H1 (cell line): ENCODE results near the gene HDLBP. TPM values are rescaled to one million over a fixed set of nuclear protein-coding genes. Genes with fewer than 3 reads are reported as not detected.

Experiments used
- CTCF ChIA-PET: fragments of 300-600 bp; sonication (Branson Sonifier 250); formaldehyde crosslinking; loops from one replicate; lab custom pipeline; 2021; ENCODE audit not compliant: partially characterized antibody; lab: Charles Lee
- POLR2A ChIA-PET: fragments of 300-600 bp; sonication (Branson Sonifier 250); formaldehyde crosslinking; loops from one replicate; lab custom pipeline; 2021; ENCODE audit warnings: inconsistent platforms; ENCODE audit not compliant: partially characterized antibody; lab: Charles Lee
- DNase-seq, 2 experiments: peaks; one replicate each; pipeline versions ENCODE4 v3.0.0 to v3.0.0-alpha.2; 2010 to 2022; ENCODE audit warnings: low spot score in 2 of 2, low read depth in 1 of 2, mixed read lengths in 1 of 2
- FAIRE-seq: peaks from 2 replicates; lab custom pipeline; 2011; peaks lifted over from hg19 to GRCh38; lab: Jason Lieb, UNC
- H2AFZ ChIP-seq: 2 replicates; pipeline ENCODE4 v1.8.1; 2012; ENCODE audit warnings: low read length, inconsistent platforms
- H2AK5ac ChIP-seq: 2 replicates; pipeline ENCODE4 v1.6.1; 2013; ENCODE audit warnings: low read depth, low read length
- H2BK120ac ChIP-seq: replicated peaks from 2 replicates; pipeline ENCODE3; 2013; ENCODE audit warnings: low read depth, low read length, inconsistent platforms
- H2BK12ac ChIP-seq: 2 replicates; pipeline ENCODE4 v1.6.1; 2013; ENCODE audit warnings: low read depth, low read length
- H2BK15ac ChIP-seq: 2 replicates; pipeline ENCODE4 v1.6.1; 2013; ENCODE audit warnings: low read length
- H2BK20ac ChIP-seq: 2 replicates; pipeline ENCODE4 v1.6.1; 2013; ENCODE audit warnings: low read length
- H2BK5ac ChIP-seq: 2 replicates; pipeline ENCODE4 v1.6.1; 2013; ENCODE audit warnings: low read depth, low read length
- H3K14ac ChIP-seq: 2 replicates; pipeline ENCODE4 v1.6.1; 2013; ENCODE audit warnings: inconsistent platforms; ENCODE audit not compliant: insufficient read length
- H3K18ac ChIP-seq: 2 replicates; pipeline ENCODE4 v1.6.1; 2013; ENCODE audit warnings: low read length; ENCODE audit errors: extremely low read depth
- H3K23ac ChIP-seq: 2 replicates; pipeline ENCODE4 v1.6.1; 2013; ENCODE audit warnings: inconsistent platforms; ENCODE audit not compliant: insufficient read length
- H3K23me2 ChIP-seq: 2 replicates; pipeline ENCODE4 v1.6.1; 2013; ENCODE audit warnings: low read depth, low read length
- H3K27ac ChIP-seq: 2 replicates; pipeline ENCODE4 v1.6.1; 2011; ENCODE audit warnings: low read depth, low read length, inconsistent platforms
- H3K27me3 ChIP-seq, 4 experiments: replicated peaks in 1 of 4; 1 replicate in 1 of 4; 2 replicates in 3 of 4; pipeline versions ENCODE4 v1.6.1 to v1.8.1; 2011 to 2013; ENCODE audit warnings: low read length in 3 of 4, mild to moderate bottlenecking in 3 of 4, inconsistent platforms in 2 of 4, mixed read lengths in 2 of 4, moderate library complexity in 1 of 4; ENCODE audit not compliant: control insufficient read depth in 3 of 4, insufficient read depth in 3 of 4; ENCODE audit errors: extremely low read depth in 1 of 4
- H3K36me3 ChIP-seq, 4 experiments: 2 replicates each; pipeline versions ENCODE4 v1.6.1 to v1.8.1; 2011 to 2013; ENCODE audit warnings: mild to moderate bottlenecking in 4 of 4, low read length in 3 of 4, moderate library complexity in 2 of 4, control low read depth in 1 of 4, inconsistent platforms in 1 of 4; ENCODE audit not compliant: insufficient read depth in 4 of 4, control insufficient read depth in 2 of 4
- H3K4ac ChIP-seq: replicated peaks from 2 replicates; pipeline ENCODE3; 2013; ENCODE audit warnings: low read length, low read depth, mixed read lengths, inconsistent platforms; ENCODE audit not compliant: insufficient read length
- H3K4me1 ChIP-seq, 4 experiments: replicated peaks in 1 of 4; 1 replicate in 1 of 4; 2 replicates in 3 of 4; pipeline versions ENCODE4 v1.6.1 to v1.8.1; 2011 to 2013; ENCODE audit warnings: low read length in 3 of 4, inconsistent platforms in 2 of 4, mixed read lengths in 1 of 4; ENCODE audit not compliant: insufficient read depth in 4 of 4, control insufficient read depth in 3 of 4
- H3K4me2 ChIP-seq, 2 experiments: 2 replicates each; pipeline versions ENCODE4 v1.6.1 to v1.8.1; 2011 to 2013; ENCODE audit warnings: low read depth in 2 of 2, low read length in 2 of 2, control low read depth in 1 of 2, inconsistent platforms in 1 of 2, mild to moderate bottlenecking in 1 of 2; ENCODE audit not compliant: insufficient read depth in 1 of 2
- H3K4me3 ChIP-seq, 4 experiments: fragments of 200-600, 300-600 bp in 1 of 4; sonication (generic), shearing (Covaris generic), sonication (Bioruptor Twin) in 1 of 4; 2 replicates each; pipeline versions ENCODE4 v1.5.1 to v1.8.1; 2011 to 2016; ENCODE audit warnings: low read length in 4 of 4, low read depth in 3 of 4, control low read depth in 2 of 4, inconsistent platforms in 2 of 4, mild to moderate bottlenecking in 2 of 4, mixed read lengths in 1 of 4, moderate library complexity in 1 of 4; ENCODE audit not compliant: insufficient read depth in 2 of 4; ENCODE audit errors: extremely low read depth in 1 of 4
- H3K56ac ChIP-seq: replicated peaks from 2 replicates; pipeline ENCODE3; 2013; ENCODE audit warnings: low read depth, mild to moderate bottlenecking, mixed read lengths, low read length, inconsistent platforms; ENCODE audit not compliant: insufficient read length
- H3K79me1 ChIP-seq: 2 replicates; pipeline ENCODE4 v1.6.1; 2013; ENCODE audit warnings: low read depth, low read length, control low read depth
- H3K79me2 ChIP-seq, 2 experiments: 2 replicates each; pipeline versions ENCODE4 v1.6.1 to v1.8.1; 2012 to 2013; ENCODE audit warnings: low read length in 2 of 2, mild to moderate bottlenecking in 2 of 2, inconsistent platforms in 1 of 2; ENCODE audit not compliant: insufficient read depth in 2 of 2, control insufficient read depth in 1 of 2
- H3K9ac ChIP-seq, 4 experiments: replicated peaks in 1 of 4; 1 replicate in 1 of 4; 2 replicates in 3 of 4; pipeline versions ENCODE4 v1.6.1 to v1.8.1; 2011 to 2013; ENCODE audit warnings: low read depth in 3 of 4, low read length in 3 of 4, control low read depth in 2 of 4, mild to moderate bottlenecking in 2 of 4, moderate library complexity in 2 of 4, inconsistent platforms in 1 of 4; ENCODE audit errors: extremely low read depth in 1 of 4
- H3K9me3 ChIP-seq, 2 experiments: 2 replicates each; pipeline versions ENCODE4 v1.6.1 to v1.8.1; 2012 to 2013; ENCODE audit warnings: mild to moderate bottlenecking in 2 of 2, moderate library complexity in 2 of 2, control low read depth in 1 of 2, inconsistent platforms in 1 of 2, low read depth in 1 of 2, low read length in 1 of 2, mixed read lengths in 1 of 2; ENCODE audit not compliant: insufficient read depth in 2 of 2
- H4K20me1 ChIP-seq, 2 experiments: replicated peaks in 1 of 2; 2 replicates each; pipeline versions ENCODE3 to v1.8.1; 2011 to 2013; ENCODE audit warnings: inconsistent platforms in 2 of 2, low read length in 2 of 2, mild to moderate bottlenecking in 1 of 2; ENCODE audit not compliant: insufficient read depth in 2 of 2, control insufficient read depth in 1 of 2
- H4K5ac ChIP-seq: 2 replicates; pipeline ENCODE4 v1.6.1; 2013; ENCODE audit warnings: low read length, low read depth, mixed read lengths, inconsistent platforms; ENCODE audit not compliant: insufficient read length
- H4K8ac ChIP-seq: 2 replicates; pipeline ENCODE4 v1.8.0; 2013; ENCODE audit warnings: mild to moderate bottlenecking, moderate library complexity, low read length, inconsistent platforms; ENCODE audit not compliant: insufficient read depth; ENCODE audit errors: extremely low read depth
- H4K91ac ChIP-seq: replicated peaks from 2 replicates; pipeline ENCODE3; 2013; ENCODE audit warnings: low read length, mixed read lengths, inconsistent platforms; ENCODE audit not compliant: insufficient read length
- ASH2L ChIP-seq: fragments of 200-600, 300-600 bp; sonication (generic); IDR thresholded peaks from one replicate; pipeline ENCODE4 v1.7.1; 2017; ENCODE audit warnings: low read length
- BRCA1 ChIP-seq: IDR thresholded peaks from 2 replicates; pipeline ENCODE4 v1.6.1; 2012; ENCODE audit warnings: low read depth, low read length, improper control_type of control experiment
- CEBPB ChIP-seq: IDR thresholded peaks from 2 replicates; pipeline ENCODE4 v1.6.1; 2012; ENCODE audit warnings: low read depth, low read length
- CREB1 ChIP-seq: IDR thresholded peaks from 2 replicates; pipeline ENCODE4 v1.6.1; 2012; ENCODE audit warnings: inconsistent platforms
- GABPA ChIP-seq: IDR thresholded peaks from 2 replicates; pipeline ENCODE4 v1.6.1; 2011; ENCODE audit warnings: mild to moderate bottlenecking, low read length, moderate library complexity, borderline replicate concordance; ENCODE audit not compliant: insufficient read depth
- GTF2F1 ChIP-seq: IDR thresholded peaks from 2 replicates; pipeline ENCODE4 v1.6.1; 2012; ENCODE audit warnings: low read depth, low read length, improper control_type of control experiment, borderline replicate concordance
- TBP ChIP-seq: IDR thresholded peaks from 2 replicates; pipeline ENCODE4 v1.6.1; 2011; ENCODE audit warnings: low read depth, low read length, improper control_type of control experiment
- TCF12 ChIP-seq: IDR thresholded peaks from 2 replicates; pipeline ENCODE4 v1.6.1; 2011; ENCODE audit warnings: low read depth, mild to moderate bottlenecking, low read length
- TEAD4 ChIP-seq: IDR thresholded peaks from 2 replicates; pipeline ENCODE4 v1.6.1; 2012; ENCODE audit warnings: low read depth, low read length, inconsistent platforms, mixed read lengths
- WGBS, 2 experiments: shearing (Covaris generic) in 1 of 2; methylation state at CpG; one replicate each; pipeline versions ENCODE4 v1.1.6 to v1.1.7; 2013 to 2015; ENCODE audit warnings: low lambda C conversion rate in 2 of 2, mixed read lengths in 2 of 2, inconsistent platforms in 1 of 2, low coverage in 1 of 2, missing lambda C conversion rate in 1 of 2; ENCODE audit not compliant: insufficient replicate concordance in 2 of 2, insufficient coverage in 1 of 2, insufficient read length in 1 of 2; ENCODE audit errors: extremely low coverage in 1 of 2, missing lambda C conversion rate in 1 of 2; 5-methylcytosine and 5-hydroxymethylcytosine counted together
- long read RNA-seq, 2 experiments: library from RNA in 1 of 2; library from capped mRNA in 1 of 2; stranded (forward); transcript quantifications; one replicate each; pipeline ENCODE4 v2.0.0, GENCODE V29; 2021; ENCODE audit warnings: inconsistent platforms in 1 of 2
- polyA minus RNA-seq, 3 experiments: library from RNA; depleted of rRNA, polyadenylated mRNA; stranded (reverse); fragments of >200 nt; gene quantifications; 1 replicate in 2 of 3; 2 replicates in 1 of 3; pipeline ENCODE4 v1.2.3, GENCODE V29; 2011
- polyA plus RNA-seq, 7 experiments: library from polyadenylated mRNA; depleted of rRNA in 3 of 7; stranded (reverse) in 5 of 7; unstranded in 2 of 7; fragments of >200 nt in 5 of 7; fragments of 200-250 nt in 2 of 7; gene quantifications; 1 replicate in 5 of 7; 2 replicates in 1 of 7; 4 replicates in 1 of 7; pipeline versions ENCODE4 v1.2.1 to v1.2.3, GENCODE V29; 2011 to 2013; ENCODE audit warnings: missing spikeins in 2 of 7, mixed read lengths in 2 of 7
- total RNA-seq: library from RNA; stranded (reverse); fragmentation: NEBNext Ultra II Directional; extraction: Animal tissue kit (Norgen Biotek cat#: 25700); gene quantifications from 2 replicates; pipeline ENCODE4 v1.2.1, GENCODE V29; 2021

The HDLBP gene
- 329 and 360 TPM in 2 replicates for total RNA-seq
- 185 and 249 TPM in 2 replicates for polyA plus RNA-seq (2011; rRNA removed)
- polyA plus RNA-seq (2011; cell fraction: cytosol; rRNA removed) = 190 TPM
- polyA plus RNA-seq (2011; cell fraction: nucleus; rRNA removed) = 408 TPM
- polyA plus RNA-seq (2012, experiment 1 of 2) = 229 to 294 TPM (median 245 TPM) in 4 replicates
- 59.7 TPM for polyA plus RNA-seq (2012, experiment 2 of 2)
- polyA plus RNA-seq (2013, experiment 1 of 2) = 226 TPM
- 224 TPM for polyA plus RNA-seq (2013, experiment 2 of 2)
- polyA minus RNA-seq (2011; rRNA and poly(A)+ RNA removed) = 293 and 335 TPM in 2 replicates
- 199 TPM for polyA minus RNA-seq (2011; cell fraction: cytosol; rRNA and poly(A)+ RNA removed)
- polyA minus RNA-seq (2011; cell fraction: nucleus; rRNA and poly(A)+ RNA removed) = 240 TPM
- long read RNA-seq, experiment 1, full-length matches to known transcripts = 24 of 223 reads
- long read RNA-seq, experiment 1, partial matches to known transcripts = 145 of 223 reads
- long read RNA-seq, experiment 1, other reads (novel, unspliced or antisense) = 54 of 223 reads
- long read RNA-seq, experiment 2, full-length matches to known transcripts = 10 of 60 reads
- long read RNA-seq, experiment 2, partial matches to known transcripts = 44 of 60 reads
- long read RNA-seq, experiment 2, other reads (novel, unspliced or antisense) = 6 of 60 reads

DNA sequence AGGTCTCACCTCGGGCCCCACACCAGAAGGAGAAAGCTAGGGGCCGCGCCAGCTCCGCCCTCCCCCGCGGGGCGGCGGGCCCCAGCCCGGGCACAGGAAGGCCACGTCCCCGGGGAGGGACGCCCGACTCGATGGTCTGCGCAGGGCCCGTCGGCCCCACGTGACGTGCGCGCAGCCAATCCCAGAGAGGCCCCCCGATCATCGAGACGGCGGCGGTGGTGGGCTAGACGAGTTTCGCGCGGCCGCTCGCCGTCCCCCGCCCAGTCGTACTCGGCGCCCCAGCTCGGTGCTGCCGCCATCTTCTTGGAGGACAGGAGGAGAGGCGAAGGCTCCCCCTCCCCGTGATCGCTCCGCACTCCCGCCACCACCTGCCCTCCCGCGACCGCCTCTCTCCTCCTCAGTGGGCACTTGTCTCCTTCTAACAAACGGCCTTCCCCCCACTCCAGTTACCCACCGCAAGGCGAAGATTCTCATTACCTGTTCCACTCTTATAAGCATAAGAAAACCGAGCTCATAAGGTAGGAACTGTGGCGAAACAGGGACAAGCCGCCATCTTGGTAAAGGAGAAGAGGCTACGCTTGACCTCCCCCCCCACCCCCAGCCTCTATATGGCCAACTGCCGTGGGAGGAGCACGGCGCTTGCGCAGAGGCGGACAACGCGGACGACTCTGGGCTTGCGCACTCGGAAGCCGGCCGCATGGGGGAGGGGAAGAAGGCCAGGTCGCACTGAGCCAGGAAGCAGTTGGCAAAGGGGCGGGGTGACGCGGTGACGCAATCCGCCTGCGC is at the start of gene HDLBP:
Gene HDLBP (minus strand): TSS at position 580 of the 786 bp plus-strand sequence. CDS start 48,803 bp downstream, outside the sequence.
- Histone ChIP-seq H3K4me3 (peak within 1 kb of the TSS; percentile 72 to 100 (median 97)), H3K4me2 (peak within 1 kb of the TSS; percentile 90 to 93), H2BK12ac (peak within 1 kb of the TSS; percentile 99; the same call in 1 of the 2 replicates), H2BK120ac (peak within 1 kb of the TSS; percentile 81), H2BK5ac (peak within 1 kb of the TSS; percentile 100), H2AK5ac (peak within 1 kb of the TSS; percentile 87), H4K20me1 (peaks cover 9 to 15% of the 10 kb centered on the region in 2 experiments), H3K9me3 (no peaks in the 10 kb centered on the region), H2AFZ (peak within 1 kb of the TSS; percentile 87), H3K4ac (peak within 1 kb of the TSS; percentile 100), H3K14ac (peak within 1 kb of the TSS; percentile 99), H3K23ac (no peak within 1 kb of the TSS), H3K9ac (peak within 1 kb of the TSS; percentile 93 to 99 (median 98)), H3K27ac (peak within 1 kb of the TSS; percentile 100), H3K18ac (peak within 1 kb of the TSS; percentile 99), H3K4me1 (peaks cover 0 to 6% (median 1%) of the 10 kb centered on the region in 4 experiments; a peak in 2 of 7 replicates), H2BK20ac (no peak within 1 kb of the TSS), H3K36me3 (peaks cover 0 to 7% (median 0%) of the 10 kb centered on the region in 4 experiments; a peak in 1 of 8 replicates), H4K8ac (peak within 1 kb of the TSS; percentile 100), H2BK15ac (peak within 1 kb of the TSS; percentile 62; the same call in 1 of the 2 replicates), H3K23me2 (peaks cover 10% of the 10 kb centered on the region), H3K79me1 (peaks cover 3% of the 10 kb centered on the region; the same call in 1 of the 2 replicates), H4K5ac (peak within 1 kb of the TSS; percentile 99), H4K91ac (peak within 1 kb of the TSS; percentile 100), H3K79me2 (peaks cover 73 to 90% of the 10 kb centered on the region in 2 experiments), H3K27me3 (no peaks in the 10 kb centered on the region), H3K56ac (peak within 1 kb of the TSS; percentile 99)
- POLR2A ChIA-PET = interaction anchor here (0.8 to 3.6 kb wide), 32 partner anchors 9 to 386 kb away, joined by 3 to 47 read pairs (median 5); partner anchors contain the start of genes ATG4B, FARP2, ING5 and THAP4
- no peak for FAIRE-seq
- WGBS, 2 experiments = 2% methylated on average over 47 of the region's 73 CpGs; no CpG with 5 or more reads in 1 of the 2 experiments
- CTCF ChIA-PET = interaction anchor here (0.8 to 1.3 kb wide), 4 partner anchors 12 to 30 kb away, joined by 3 to 4 read pairs (median 4); no protein-coding TSS in a partner anchor
- peak; percentile 93 to 98 for DNase-seq
- TF ChIP-seq TBP = peak; percentile 66; the same call in 1 of the 2 replicates
- no peak for TF ChIP-seq TCF12
- peak; percentile 85 for TF ChIP-seq ASH2L
- peak; percentile 69; the same call in 1 of the 2 replicates for TF ChIP-seq GTF2F1
- TF ChIP-seq CREB1 = peak; percentile 93
- TF ChIP-seq BRCA1 = no peak
- peak; percentile 92 for TF ChIP-seq CEBPB
- TF ChIP-seq TEAD4 = no peak
- no peak; the same call in 1 of the 2 replicates for TF ChIP-seq GABPA
